WTC11 (cell line): Measurements from ENCODE around the gene CCDC175. TPM values are rescaled to one million over a fixed set of nuclear protein-coding genes. Genes with fewer than 3 reads are reported as not detected.

Source experiments
- ATAC-seq: fragments of 200-7000 bp; cut with Tn5 transposase; 2 replicates; pipeline ENCODE4 v1.10.0; 2021; ENCODE audit warnings: mild to moderate bottlenecking, moderate library complexity
- CTCF ChIA-PET: fragments of 300-600 bp; sonication (Branson Sonifier 250); formaldehyde crosslinking; loops from one replicate; lab custom pipeline; 2021; ENCODE audit warnings: antibody characterized with exemption; lab: Charles Lee
- POLR2A ChIA-PET: fragments of 350-600 bp; sonication (Branson Sonifier 250); formaldehyde crosslinking; loops from one replicate; lab custom pipeline; 2021; ENCODE audit warnings: antibody characterized with exemption; lab: Charles Lee
- DNase-seq: peaks from one replicate; pipeline ENCODE4 v3.0.0; 2021; ENCODE audit warnings: low spot score
- H3K27ac Mint-ChIP-seq: 2 replicates; pipeline ENCODE4 v1.8.0; 2021; ENCODE audit warnings: mixed read lengths
- H3K27me3 Mint-ChIP-seq: 2 replicates; pipeline ENCODE4 v1.8.0; 2021; ENCODE audit warnings: low read depth, mild to moderate bottlenecking, moderate library complexity, mixed read lengths
- H3K36me3 Mint-ChIP-seq: 2 replicates; pipeline ENCODE4 v1.8.0; 2021; ENCODE audit warnings: mixed read lengths
- H3K4me1 Mint-ChIP-seq: 2 replicates; pipeline ENCODE4 v1.8.0; 2022; ENCODE audit warnings: mixed read lengths
- H3K4me3 Mint-ChIP-seq: 2 replicates; pipeline ENCODE4 v1.8.0; 2021; ENCODE audit warnings: mild to moderate bottlenecking, moderate library complexity, mixed read lengths
- H3K9me3 Mint-ChIP-seq: 2 replicates; pipeline ENCODE4 v1.8.0; 2021; ENCODE audit warnings: mixed read lengths
- IRF2 ChIP-seq: sonication (generic); formaldehyde crosslinking; IDR thresholded peaks from 2 replicates; pipeline ENCODE4 v1.8.0; 2022; ENCODE audit warnings: low read depth, missing genetic modification reagents, borderline replicate concordance
- JAZF1 ChIP-seq: fragments of 250-450 bp; sonication (Bioruptor Pico); IDR thresholded peaks from 2 replicates; pipeline ENCODE4 v1.9.0; 2021; ENCODE audit warnings: moderate library complexity, mild to moderate bottlenecking, inconsistent platforms
- MYBL2 ChIP-seq: sonication (generic); formaldehyde crosslinking; IDR thresholded peaks from 2 replicates; pipeline ENCODE4 v1.8.1; 2023; ENCODE audit warnings: mild to moderate bottlenecking, moderate library complexity, missing genetic modification reagents
- NR3C1 ChIP-seq: sonication (generic); formaldehyde crosslinking; conservative IDR thresholded peaks from 2 replicates; pipeline ENCODE4 v1.8.1; 2023; ENCODE audit warnings: low read depth, mild to moderate bottlenecking, missing genetic modification reagents
- RORB ChIP-seq: fragments of 250-450 bp; sonication (Bioruptor Pico); IDR thresholded peaks from 2 replicates; pipeline ENCODE4 v1.9.0; 2021; ENCODE audit warnings: mild to moderate bottlenecking
- TCF7 ChIP-seq: sonication (generic); formaldehyde crosslinking; IDR thresholded peaks from 2 replicates; pipeline ENCODE4 v1.8.0; 2022; ENCODE audit warnings: mild to moderate bottlenecking, low read depth, missing genetic modification reagents, moderate library complexity
- ZBTB21 ChIP-seq: sonication (generic); formaldehyde crosslinking; IDR thresholded peaks from 2 replicates; pipeline ENCODE4 v1.8.1; 2023; ENCODE audit warnings: mild to moderate bottlenecking, missing genetic modification reagents, borderline replicate concordance
- ZNF263 ChIP-seq: sonication (generic); formaldehyde crosslinking; IDR thresholded peaks from 2 replicates; pipeline ENCODE4 v1.8.1; 2022; ENCODE audit warnings: low read depth, mild to moderate bottlenecking, moderate library complexity, missing genetic modification reagents
- ZNF396 ChIP-seq: fragments of 250-450 bp; sonication (Bioruptor Pico); IDR thresholded peaks from 2 replicates; pipeline ENCODE4 v1.8.0; 2021; ENCODE audit warnings: mild to moderate bottlenecking, moderate library complexity, borderline replicate concordance
- total RNA-seq: library from RNA; stranded (reverse); gene quantifications from 3 replicates; pipeline ENCODE4 v1.2.3, GENCODE V29; 2021
- TF ChIP-seq, protein P1 (sequence below): fragments of 250-450 bp; sonication (Bioruptor Pico); IDR thresholded peaks from 2 replicates; pipeline ENCODE4 v2.1.2; 2022; ENCODE audit warnings: mild to moderate bottlenecking, moderate library complexity
- TF ChIP-seq, protein P2 (sequence below): sonication (generic); formaldehyde crosslinking; IDR thresholded peaks from 2 replicates; pipeline ENCODE4 v1.8.0; 2022; ENCODE audit warnings: mild to moderate bottlenecking, missing genetic modification reagents
- TF ChIP-seq, protein P3 (sequence below): fragments of 250-450 bp; sonication (Bioruptor Pico); conservative IDR thresholded peaks from 2 replicates; pipeline ENCODE4 v1.9.0; 2021; ENCODE audit warnings: mild to moderate bottlenecking
- TF ChIP-seq, protein P4 (sequence below): sonication (generic); formaldehyde crosslinking; IDR thresholded peaks from 2 replicates; pipeline ENCODE4 v1.8.1; 2022; ENCODE audit warnings: missing genetic modification reagents, borderline replicate concordance
- TF ChIP-seq, protein P5 (sequence below): fragments of 250-450 bp; sonication (Bioruptor Pico); IDR thresholded peaks from 2 replicates; pipeline ENCODE4 v1.9.0; 2021; ENCODE audit warnings: mild to moderate bottlenecking, borderline replicate concordance
- TF ChIP-seq, protein P6 (sequence below): sonication (generic); formaldehyde crosslinking; IDR thresholded peaks from 2 replicates; pipeline ENCODE4 v1.8.0; 2023; ENCODE audit warnings: missing genetic modification reagents
- TF ChIP-seq, protein P7 (sequence below): fragments of 250-450 bp; sonication (Bioruptor Pico); IDR thresholded peaks from 2 replicates; pipeline ENCODE4 v1.9.0; 2021; ENCODE audit warnings: moderate library complexity, mild to moderate bottlenecking, inconsistent platforms, borderline replicate concordance
- TF ChIP-seq, protein P8 (sequence below): fragments of 200-600 bp; IDR thresholded peaks from 2 replicates; pipeline ENCODE4 v1.8.0; 2022; ENCODE audit warnings: antibody characterized with exemption

The CCDC175 gene
- total RNA-seq, 1 experiment from 2014 or later: not detected

DNA sequence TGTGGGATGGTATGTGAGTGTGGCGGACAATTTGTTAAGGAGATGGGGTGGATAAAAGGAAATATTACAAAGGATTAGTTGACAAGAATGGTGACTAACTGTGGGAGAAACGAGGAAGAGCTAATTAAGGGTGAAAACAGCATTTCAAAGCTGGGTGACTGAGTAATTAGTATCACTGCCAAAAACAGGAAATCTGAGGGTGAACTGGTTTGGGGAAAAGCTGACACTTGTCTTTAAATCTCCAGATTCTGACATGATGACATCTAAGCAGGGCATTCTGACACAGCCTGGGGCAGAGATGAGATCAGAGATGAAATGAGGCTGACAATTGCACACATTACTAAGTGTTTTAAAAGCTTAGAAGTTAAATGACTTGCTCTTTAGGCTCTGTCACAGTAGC lies 42.4 kb upstream of the CCDC175 start:
- H3K4me1 Mint-ChIP-seq: 0 out of 2 replicates have a peak, but pooled peaks cover 2% of the 10 kb centered on the region
- TF ChIP-seq, protein P1, sequence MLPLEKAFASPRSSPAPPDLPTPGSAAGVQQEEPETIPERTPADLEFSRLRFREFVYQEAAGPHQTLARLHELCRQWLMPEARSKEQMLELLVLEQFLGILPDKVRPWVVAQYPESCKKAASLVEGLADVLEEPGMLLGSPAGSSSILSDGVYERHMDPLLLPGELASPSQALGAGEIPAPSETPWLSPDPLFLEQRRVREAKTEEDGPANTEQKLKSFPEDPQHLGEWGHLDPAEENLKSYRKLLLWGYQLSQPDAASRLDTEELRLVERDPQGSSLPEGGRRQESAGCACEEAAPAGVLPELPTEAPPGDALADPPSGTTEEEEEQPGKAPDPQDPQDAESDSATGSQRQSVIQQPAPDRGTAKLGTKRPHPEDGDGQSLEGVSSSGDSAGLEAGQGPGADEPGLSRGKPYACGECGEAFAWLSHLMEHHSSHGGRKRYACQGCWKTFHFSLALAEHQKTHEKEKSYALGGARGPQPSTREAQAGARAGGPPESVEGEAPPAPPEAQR: no peak
- TF ChIP-seq, protein P2, sequence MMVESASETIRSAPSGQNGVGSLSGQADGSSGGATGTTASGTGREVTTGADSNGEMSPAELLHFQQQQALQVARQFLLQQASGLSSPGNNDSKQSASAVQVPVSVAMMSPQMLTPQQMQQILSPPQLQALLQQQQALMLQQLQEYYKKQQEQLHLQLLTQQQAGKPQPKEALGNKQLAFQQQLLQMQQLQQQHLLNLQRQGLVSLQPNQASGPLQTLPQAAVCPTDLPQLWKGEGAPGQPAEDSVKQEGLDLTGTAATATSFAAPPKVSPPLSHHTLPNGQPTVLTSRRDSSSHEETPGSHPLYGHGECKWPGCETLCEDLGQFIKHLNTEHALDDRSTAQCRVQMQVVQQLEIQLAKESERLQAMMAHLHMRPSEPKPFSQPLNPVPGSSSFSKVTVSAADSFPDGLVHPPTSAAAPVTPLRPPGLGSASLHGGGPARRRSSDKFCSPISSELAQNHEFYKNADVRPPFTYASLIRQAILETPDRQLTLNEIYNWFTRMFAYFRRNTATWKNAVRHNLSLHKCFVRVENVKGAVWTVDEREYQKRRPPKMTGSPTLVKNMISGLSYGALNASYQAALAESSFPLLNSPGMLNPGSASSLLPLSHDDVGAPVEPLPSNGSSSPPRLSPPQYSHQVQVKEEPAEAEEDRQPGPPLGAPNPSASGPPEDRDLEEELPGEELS (CRISPR knock-in tag): no peak
- TF ChIP-seq, protein P3, sequence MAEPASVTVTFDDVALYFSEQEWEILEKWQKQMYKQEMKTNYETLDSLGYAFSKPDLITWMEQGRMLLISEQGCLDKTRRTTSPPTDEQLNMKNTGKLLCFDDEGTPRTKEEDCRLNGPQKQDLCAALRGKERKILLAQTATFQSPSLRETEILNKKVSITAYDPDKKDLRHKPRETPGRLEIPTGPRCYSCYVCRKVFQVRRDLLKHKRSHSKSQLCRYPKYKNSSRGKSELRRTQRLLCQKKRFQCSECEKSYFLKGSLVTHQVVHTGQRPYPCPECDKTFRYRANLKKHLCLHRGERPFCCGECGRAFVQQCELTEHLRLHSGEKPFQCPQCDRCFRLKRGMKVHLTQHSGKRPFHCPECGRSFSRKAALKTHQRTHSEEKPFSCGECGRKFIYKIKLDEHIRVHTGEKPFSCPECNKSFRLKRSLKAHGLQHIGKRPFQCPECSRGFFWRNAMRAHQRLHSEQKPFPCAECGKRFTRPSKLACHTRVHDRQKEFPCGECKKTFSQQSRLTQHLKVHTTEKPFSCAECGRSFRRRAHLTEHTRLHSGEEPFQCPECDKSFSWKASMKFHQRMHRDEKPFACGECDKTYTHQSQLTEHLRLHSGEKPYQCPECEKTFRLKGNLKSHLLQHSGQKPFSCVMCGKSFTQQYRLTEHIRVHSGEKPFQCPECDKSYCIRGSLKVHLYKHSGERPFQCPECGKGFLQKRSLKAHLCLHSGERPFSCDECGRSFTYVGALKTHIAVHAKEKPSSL (CRISPR knock-in tag): no peak
- TF ChIP-seq, protein P4, sequence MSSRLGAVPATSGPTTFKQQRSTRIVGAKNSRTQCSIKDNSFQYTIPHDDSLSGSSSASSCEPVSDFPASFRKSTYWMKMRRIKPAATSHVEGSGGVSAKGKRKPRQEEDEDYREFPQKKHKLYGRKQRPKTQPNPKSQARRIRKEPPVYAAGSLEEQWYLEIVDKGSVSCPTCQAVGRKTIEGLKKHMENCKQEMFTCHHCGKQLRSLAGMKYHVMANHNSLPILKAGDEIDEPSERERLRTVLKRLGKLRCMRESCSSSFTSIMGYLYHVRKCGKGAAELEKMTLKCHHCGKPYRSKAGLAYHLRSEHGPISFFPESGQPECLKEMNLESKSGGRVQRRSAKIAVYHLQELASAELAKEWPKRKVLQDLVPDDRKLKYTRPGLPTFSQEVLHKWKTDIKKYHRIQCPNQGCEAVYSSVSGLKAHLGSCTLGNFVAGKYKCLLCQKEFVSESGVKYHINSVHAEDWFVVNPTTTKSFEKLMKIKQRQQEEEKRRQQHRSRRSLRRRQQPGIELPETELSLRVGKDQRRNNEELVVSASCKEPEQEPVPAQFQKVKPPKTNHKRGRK (CRISPR knock-in tag): no peak
- TF ChIP-seq ZNF263 (CRISPR knock-in tag): no peak
- no peak for TF ChIP-seq RORB (CRISPR knock-in tag)
- TF ChIP-seq, protein P5, sequence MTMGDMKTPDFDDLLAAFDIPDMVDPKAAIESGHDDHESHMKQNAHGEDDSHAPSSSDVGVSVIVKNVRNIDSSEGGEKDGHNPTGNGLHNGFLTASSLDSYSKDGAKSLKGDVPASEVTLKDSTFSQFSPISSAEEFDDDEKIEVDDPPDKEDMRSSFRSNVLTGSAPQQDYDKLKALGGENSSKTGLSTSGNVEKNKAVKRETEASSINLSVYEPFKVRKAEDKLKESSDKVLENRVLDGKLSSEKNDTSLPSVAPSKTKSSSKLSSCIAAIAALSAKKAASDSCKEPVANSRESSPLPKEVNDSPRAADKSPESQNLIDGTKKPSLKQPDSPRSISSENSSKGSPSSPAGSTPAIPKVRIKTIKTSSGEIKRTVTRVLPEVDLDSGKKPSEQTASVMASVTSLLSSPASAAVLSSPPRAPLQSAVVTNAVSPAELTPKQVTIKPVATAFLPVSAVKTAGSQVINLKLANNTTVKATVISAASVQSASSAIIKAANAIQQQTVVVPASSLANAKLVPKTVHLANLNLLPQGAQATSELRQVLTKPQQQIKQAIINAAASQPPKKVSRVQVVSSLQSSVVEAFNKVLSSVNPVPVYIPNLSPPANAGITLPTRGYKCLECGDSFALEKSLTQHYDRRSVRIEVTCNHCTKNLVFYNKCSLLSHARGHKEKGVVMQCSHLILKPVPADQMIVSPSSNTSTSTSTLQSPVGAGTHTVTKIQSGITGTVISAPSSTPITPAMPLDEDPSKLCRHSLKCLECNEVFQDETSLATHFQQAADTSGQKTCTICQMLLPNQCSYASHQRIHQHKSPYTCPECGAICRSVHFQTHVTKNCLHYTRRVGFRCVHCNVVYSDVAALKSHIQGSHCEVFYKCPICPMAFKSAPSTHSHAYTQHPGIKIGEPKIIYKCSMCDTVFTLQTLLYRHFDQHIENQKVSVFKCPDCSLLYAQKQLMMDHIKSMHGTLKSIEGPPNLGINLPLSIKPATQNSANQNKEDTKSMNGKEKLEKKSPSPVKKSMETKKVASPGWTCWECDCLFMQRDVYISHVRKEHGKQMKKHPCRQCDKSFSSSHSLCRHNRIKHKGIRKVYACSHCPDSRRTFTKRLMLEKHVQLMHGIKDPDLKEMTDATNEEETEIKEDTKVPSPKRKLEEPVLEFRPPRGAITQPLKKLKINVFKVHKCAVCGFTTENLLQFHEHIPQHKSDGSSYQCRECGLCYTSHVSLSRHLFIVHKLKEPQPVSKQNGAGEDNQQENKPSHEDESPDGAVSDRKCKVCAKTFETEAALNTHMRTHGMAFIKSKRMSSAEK: no peak
- TF ChIP-seq, protein P6, sequence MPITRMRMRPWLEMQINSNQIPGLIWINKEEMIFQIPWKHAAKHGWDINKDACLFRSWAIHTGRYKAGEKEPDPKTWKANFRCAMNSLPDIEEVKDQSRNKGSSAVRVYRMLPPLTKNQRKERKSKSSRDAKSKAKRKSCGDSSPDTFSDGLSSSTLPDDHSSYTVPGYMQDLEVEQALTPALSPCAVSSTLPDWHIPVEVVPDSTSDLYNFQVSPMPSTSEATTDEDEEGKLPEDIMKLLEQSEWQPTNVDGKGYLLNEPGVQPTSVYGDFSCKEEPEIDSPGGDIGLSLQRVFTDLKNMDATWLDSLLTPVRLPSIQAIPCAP (CRISPR knock-in tag): no peak
- no peak for TF ChIP-seq IRF2 (CRISPR knock-in tag)
- TF ChIP-seq JAZF1: no peak
- TF ChIP-seq, protein P7, sequence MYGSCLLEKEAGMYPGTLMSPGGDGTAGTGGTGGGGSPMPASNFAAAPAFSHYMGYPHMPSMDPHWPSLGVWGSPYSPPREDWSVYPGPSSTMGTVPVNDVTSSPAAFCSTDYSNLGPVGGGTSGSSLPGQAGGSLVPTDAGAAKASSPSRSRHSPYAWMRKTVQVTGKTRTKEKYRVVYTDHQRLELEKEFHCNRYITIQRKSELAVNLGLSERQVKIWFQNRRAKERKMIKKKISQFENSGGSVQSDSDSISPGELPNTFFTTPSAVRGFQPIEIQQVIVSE (CRISPR knock-in tag): no peak
- TF ChIP-seq ZBTB21 (CRISPR knock-in tag): no peak
- TF ChIP-seq ZNF396 (CRISPR knock-in tag): no peak
- no peak for TF ChIP-seq TCF7 (CRISPR knock-in tag)
- TF ChIP-seq, protein P8, sequence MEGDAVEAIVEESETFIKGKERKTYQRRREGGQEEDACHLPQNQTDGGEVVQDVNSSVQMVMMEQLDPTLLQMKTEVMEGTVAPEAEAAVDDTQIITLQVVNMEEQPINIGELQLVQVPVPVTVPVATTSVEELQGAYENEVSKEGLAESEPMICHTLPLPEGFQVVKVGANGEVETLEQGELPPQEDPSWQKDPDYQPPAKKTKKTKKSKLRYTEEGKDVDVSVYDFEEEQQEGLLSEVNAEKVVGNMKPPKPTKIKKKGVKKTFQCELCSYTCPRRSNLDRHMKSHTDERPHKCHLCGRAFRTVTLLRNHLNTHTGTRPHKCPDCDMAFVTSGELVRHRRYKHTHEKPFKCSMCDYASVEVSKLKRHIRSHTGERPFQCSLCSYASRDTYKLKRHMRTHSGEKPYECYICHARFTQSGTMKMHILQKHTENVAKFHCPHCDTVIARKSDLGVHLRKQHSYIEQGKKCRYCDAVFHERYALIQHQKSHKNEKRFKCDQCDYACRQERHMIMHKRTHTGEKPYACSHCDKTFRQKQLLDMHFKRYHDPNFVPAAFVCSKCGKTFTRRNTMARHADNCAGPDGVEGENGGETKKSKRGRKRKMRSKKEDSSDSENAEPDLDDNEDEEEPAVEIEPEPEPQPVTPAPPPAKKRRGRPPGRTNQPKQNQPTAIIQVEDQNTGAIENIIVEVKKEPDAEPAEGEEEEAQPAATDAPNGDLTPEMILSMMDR: no peak
- no peak for TF ChIP-seq NR3C1 (CRISPR knock-in tag)
- no peak for TF ChIP-seq MYBL2 (CRISPR knock-in tag)
- TF ChIP-seq, all 79 proteins: peak for 0
- peaks cover 16% of the 10 kb centered on the region for H3K9me3 Mint-ChIP-seq
- ChIA-PET POLR2A (no interaction called here), CTCF (no interaction called here)
- H3K27ac Mint-ChIP-seq: no peak overlapping the region
- H3K27me3 Mint-ChIP-seq: no peaks in the 10 kb centered on the region; the same call in 1 of the 2 replicates
- DNase-seq (no peak), ATAC-seq (no peak)
- H3K4me3 Mint-ChIP-seq: no peak overlapping the region
- H3K36me3 Mint-ChIP-seq: no peaks in the 10 kb centered on the region
